Astrocyte of the spinal cord (primary cell): ENCODE measurements around the gene SIRT6.

Experiments
- DNase-seq: peaks from one replicate; pipeline ENCODE4 v3.0.0; 2011; ENCODE audit warnings: low read depth, low spot score
- H3K4me3 ChIP-seq: 2 replicates; pipeline ENCODE4 v1.5.1; 2011; ENCODE audit warnings: low read depth, mild to moderate bottlenecking, low read length, moderate library complexity
- CTCF ChIP-seq: IDR thresholded peaks from 2 replicates; pipeline ENCODE4 v1.5.1; 2012; ENCODE audit warnings: low read depth, mild to moderate bottlenecking, low read length, inconsistent platforms
- in situ Hi-C: cut with HindIII; loops from 2 replicates; pipeline ENCODE4 v1.10.0; 2017; ENCODE audit warnings: low sequenced_read_pairs

The SIRT6 gene

GRCh38 chr19:4183967-4184717, 1.8 kb upstream of the SIRT6 start:
- no peak for DNase-seq
- no peak for TF ChIP-seq CTCF
- in situ Hi-C loops: no loop called here
- no peak overlapping the region for H3K4me3 ChIP-seq

GRCh38 chr19:4181053-4181508, 1.3 kb downstream of the SIRT6 start:
- no peak overlapping the region for H3K4me3 ChIP-seq
- in situ Hi-C loops: no loop called here
- TF ChIP-seq CTCF: no peak
- DNase-seq: no peak

- no peak for TF ChIP-seq CTCF
Measured at GRCh38 chr19:4178990-4179389, 3.4 kb downstream of the SIRT6 start.

GRCh38 chr19:4177146-4177545, 5.2 kb downstream of the SIRT6 start:
- in situ Hi-C loops: no loop called here
- DNase-seq: no peak
- no peak overlapping the region for H3K4me3 ChIP-seq
- no peak for TF ChIP-seq CTCF

More at GRCh38 chr19:4178990-4179389, 3.4 kb downstream of the SIRT6 start:
- in situ Hi-C loops: no loop called here
- no peak overlapping the region for H3K4me3 ChIP-seq
- DNase-seq: no peak

- in situ Hi-C loops: no loop called here
- no peak overlapping the region for H3K4me3 ChIP-seq
- DNase-seq: no peak
Measured at GRCh38 chr19:4175669-4175931, 6.8 kb downstream of the SIRT6 start.

GRCh38 chr19:4174895-4175668, 7.3 kb downstream of the SIRT6 start:
- in situ Hi-C loops: no loop called here
- TF ChIP-seq CTCF: no peak
- no peak overlapping the region for H3K4me3 ChIP-seq
- DNase-seq: no peak

More at GRCh38 chr19:4175669-4175931, 6.8 kb downstream of the SIRT6 start:
- TF ChIP-seq CTCF: no peak
